ENCODE results near the gene NCF1.
A peak's percentile ranks its signal among the peaks of the same experiment; 100 is the strongest.
"Not testable (repeated sequence)": the region's sequence is repeated elsewhere in the genome, so short reads cannot be mapped to it uniquely, and the experiment has no call there.

Gene NCF1

GRCh38 chr7:74788369-74789150 lies 14.7 kb downstream of the NCF1 start:
- DNase-seq = peak; percentile 98

GRCh38 chr7:74789200-74789736 lies 15.5 kb downstream of the NCF1 start:
- not testable (repeated sequence) for DNase-seq

GRCh38 chr7:74797848-74798622 lies 24.2 kb downstream of the NCF1 start:
- DNase-seq = not testable (repeated sequence)

GRCh38 chr7:74798644-74799043 lies 24.8 kb downstream of the NCF1 start:
- DNase-seq = not testable (repeated sequence)

GRCh38 chr7:74815882-74816281 lies 42.1 kb downstream of the NCF1 start:
- DNase-seq = not testable (repeated sequence)

- DNase-seq = not testable (repeated sequence)
Measured at GRCh38 chr7:74820146-74820805, 46.5 kb downstream of the NCF1 start.

GRCh38 chr7:74821259-74821658 lies 47.4 kb downstream of the NCF1 start:
- DNase-seq = not testable (repeated sequence)

GRCh38 chr7:74829959-74830358 lies 56.1 kb downstream of the NCF1 start:
- not testable (repeated sequence) for DNase-seq

GRCh38 chr7:74830411-74830810 lies 56.6 kb downstream of the NCF1 start:
- DNase-seq = not testable (repeated sequence)
